Body of pancreas (tissue), 4 donors: ENCODE data around the gene FGFR3.

Experiments
- POLR2A ChIP-seq, 3 donors: fragments of 450-650 bp; IDR thresholded peaks; one replicate each; pipeline ENCODE4 v1.6.1; 2016; ENCODE audit warnings: antibody characterized with exemption in 3 of 3, mild to moderate bottlenecking in 2 of 3
- TF ChIP-seq, protein P1 (sequence below), 7 experiments: fragments of 450-650 bp in 4 of 7; fragments of 200-600 bp in 3 of 7; sonication (generic) in 3 of 7; IDR thresholded peaks; one replicate each; pipeline ENCODE4 v1.5.1; 2016 to 2019; ENCODE audit warnings: antibody characterized with exemption in 7 of 7

DNA sequence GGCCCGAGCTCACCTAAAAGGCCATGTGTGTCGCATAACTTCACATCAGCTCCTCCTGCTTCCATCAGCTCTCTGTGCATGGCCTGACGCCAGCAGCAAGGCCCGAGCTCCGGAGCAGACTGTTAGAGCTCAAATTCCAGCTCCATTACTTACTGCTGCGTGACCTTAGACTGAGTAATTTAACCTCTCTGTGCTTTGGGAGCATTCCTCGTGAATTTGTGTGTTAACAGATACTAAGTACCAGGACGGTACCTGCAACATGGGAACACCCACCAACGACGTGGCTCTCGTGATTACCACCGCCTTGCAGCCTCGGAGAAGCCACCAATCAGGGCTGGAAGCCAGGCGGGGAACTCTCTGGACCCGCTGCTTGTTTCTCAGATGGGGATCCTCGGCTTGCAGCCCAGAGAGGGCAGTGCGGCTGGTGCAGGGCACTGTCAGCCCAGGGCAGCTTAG lies 49.9 kb downstream of the FGFR3 start:
- TF ChIP-seq, protein P1, sequence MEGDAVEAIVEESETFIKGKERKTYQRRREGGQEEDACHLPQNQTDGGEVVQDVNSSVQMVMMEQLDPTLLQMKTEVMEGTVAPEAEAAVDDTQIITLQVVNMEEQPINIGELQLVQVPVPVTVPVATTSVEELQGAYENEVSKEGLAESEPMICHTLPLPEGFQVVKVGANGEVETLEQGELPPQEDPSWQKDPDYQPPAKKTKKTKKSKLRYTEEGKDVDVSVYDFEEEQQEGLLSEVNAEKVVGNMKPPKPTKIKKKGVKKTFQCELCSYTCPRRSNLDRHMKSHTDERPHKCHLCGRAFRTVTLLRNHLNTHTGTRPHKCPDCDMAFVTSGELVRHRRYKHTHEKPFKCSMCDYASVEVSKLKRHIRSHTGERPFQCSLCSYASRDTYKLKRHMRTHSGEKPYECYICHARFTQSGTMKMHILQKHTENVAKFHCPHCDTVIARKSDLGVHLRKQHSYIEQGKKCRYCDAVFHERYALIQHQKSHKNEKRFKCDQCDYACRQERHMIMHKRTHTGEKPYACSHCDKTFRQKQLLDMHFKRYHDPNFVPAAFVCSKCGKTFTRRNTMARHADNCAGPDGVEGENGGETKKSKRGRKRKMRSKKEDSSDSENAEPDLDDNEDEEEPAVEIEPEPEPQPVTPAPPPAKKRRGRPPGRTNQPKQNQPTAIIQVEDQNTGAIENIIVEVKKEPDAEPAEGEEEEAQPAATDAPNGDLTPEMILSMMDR (IDR thresholded peaks at IDR 0.05), result no peak
- no peak for TF ChIP-seq POLR2A (IDR thresholded peaks at IDR 0.05)
